Skeletal muscle satellite cell (primary cell): Measurements from ENCODE around the gene SLC38A6.

Experiments used
- H3K27me3 ChIP-seq: 2 replicates; pipeline ENCODE4 v1.7.0; 2013; ENCODE audit warnings: low read length; ENCODE audit not compliant: control insufficient read depth, insufficient read depth
- H3K36me3 ChIP-seq: 2 replicates; pipeline ENCODE4 v1.7.0; 2013; ENCODE audit warnings: mild to moderate bottlenecking, control low read depth, low read length; ENCODE audit not compliant: insufficient read depth
- H3K4me1 ChIP-seq: 2 replicates; pipeline ENCODE4 v1.7.0; 2013; ENCODE audit warnings: low read length; ENCODE audit not compliant: control insufficient read depth, insufficient read depth
- H3K4me2 ChIP-seq: 2 replicates; pipeline ENCODE4 v1.7.0; 2013; ENCODE audit warnings: mild to moderate bottlenecking, low read length
- H3K4me3 ChIP-seq: 2 replicates; pipeline ENCODE4 v1.7.0; 2013; ENCODE audit warnings: low read length
- H3K9ac ChIP-seq: 2 replicates; pipeline ENCODE4 v1.7.0; 2013; ENCODE audit warnings: mild to moderate bottlenecking, low read depth, low read length, moderate library complexity
- H3K9me3 ChIP-seq: replicated peaks from 2 replicates; pipeline ENCODE4 v1.7.0; 2013; ENCODE audit warnings: mild to moderate bottlenecking, control low read depth, low read length

Gene SLC38A6

DNA sequence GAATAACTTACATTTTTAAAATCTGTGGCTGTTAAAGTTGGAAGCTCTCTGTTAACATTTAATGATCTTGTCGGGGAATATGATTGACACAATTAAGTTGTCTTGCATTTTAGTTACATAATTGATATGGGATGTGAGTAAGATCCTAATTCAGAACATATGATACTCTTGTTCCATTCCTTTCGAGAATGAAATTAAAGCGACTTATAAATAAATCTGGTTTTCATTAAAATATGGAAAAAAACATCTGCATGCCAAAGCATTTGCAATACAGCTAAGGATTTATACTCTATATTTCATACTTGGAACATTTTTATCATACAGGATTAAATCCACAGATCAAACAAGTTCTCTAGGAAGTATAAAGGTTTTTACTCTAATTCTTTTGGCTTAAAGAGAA lies 52.0 kb downstream of the SLC38A6 start:
- Histone ChIP-seq H3K27me3 (no peaks in the 10 kb centered on the region), H3K4me3 (no peak overlapping the region), H3K4me1 (peaks cover 24% of the 10 kb centered on the region), H3K9ac (peak overlapping the region; percentile 22), H3K4me2 (no peak overlapping the region), H3K36me3 (no peaks in the 10 kb centered on the region), H3K9me3 (no peaks in the 10 kb centered on the region)

DNA sequence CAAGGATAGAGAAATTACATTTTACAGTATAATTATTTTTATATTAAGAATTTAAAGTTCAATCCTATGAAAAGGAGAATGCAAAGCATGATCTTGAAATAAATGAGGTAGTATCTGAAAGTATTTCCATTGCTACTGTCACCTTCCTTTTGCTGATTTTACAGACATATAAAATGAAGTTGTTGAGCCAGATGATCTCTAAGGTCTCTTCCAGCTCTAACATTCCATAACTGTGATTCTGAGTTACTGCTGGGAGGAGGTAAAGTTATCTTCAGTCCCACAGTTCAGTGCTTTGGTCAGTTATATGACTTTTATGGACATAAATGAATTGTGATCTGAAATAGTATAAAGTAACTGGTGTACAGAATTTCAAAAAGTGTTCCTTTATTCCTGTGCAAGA lies 52.8 kb downstream of the SLC38A6 start:
- Histone ChIP-seq H3K4me1 (peaks cover 24% of the 10 kb centered on the region), H3K27me3 (no peaks in the 10 kb centered on the region), H3K4me3 (no peak overlapping the region), H3K9ac (peak overlapping the region; percentile 22), H3K4me2 (peak overlapping the region; percentile 62), H3K36me3 (no peaks in the 10 kb centered on the region), H3K9me3 (no peaks in the 10 kb centered on the region)

DNA sequence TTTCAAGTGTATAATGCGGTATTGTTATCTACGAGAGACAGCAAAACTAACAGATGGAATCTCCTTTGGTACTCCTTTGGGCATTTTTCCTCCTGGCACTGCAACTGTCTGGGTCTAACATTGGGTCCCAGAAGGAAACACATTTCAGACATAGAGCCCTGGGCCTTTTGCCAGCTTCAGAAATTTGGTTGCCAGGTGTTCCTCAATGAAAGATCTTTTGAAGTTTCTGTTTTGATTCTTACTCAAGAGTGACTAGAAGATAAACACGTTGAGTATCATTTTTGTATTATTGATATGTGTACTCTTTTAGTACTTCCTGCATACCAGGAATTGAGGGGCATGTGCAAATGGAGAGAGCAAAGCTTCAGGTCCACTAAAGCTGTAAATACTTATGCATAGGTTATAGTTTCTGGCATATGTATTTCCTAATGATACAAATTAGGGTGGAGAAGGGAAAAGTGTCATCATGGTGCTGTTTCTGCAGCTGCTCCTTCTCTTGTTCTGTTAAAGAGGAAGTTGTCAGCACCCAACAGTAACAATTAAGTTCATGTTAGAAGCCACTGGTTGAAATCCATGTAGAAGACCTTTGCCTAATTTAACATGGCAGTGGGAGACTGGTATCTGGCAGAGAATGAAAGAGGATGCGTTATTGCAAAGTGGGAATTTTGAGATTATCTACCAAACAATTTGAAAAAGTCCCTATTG lies 53.5 kb downstream of the SLC38A6 start:
- Histone ChIP-seq H3K9me3 (no peaks in the 10 kb centered on the region), H3K4me1 (peaks cover 24% of the 10 kb centered on the region), H3K27me3 (no peaks in the 10 kb centered on the region), H3K4me2 (peak overlapping the region; percentile 62), H3K4me3 (no peak overlapping the region), H3K9ac (peak overlapping the region; percentile 22), H3K36me3 (no peaks in the 10 kb centered on the region)

DNA sequence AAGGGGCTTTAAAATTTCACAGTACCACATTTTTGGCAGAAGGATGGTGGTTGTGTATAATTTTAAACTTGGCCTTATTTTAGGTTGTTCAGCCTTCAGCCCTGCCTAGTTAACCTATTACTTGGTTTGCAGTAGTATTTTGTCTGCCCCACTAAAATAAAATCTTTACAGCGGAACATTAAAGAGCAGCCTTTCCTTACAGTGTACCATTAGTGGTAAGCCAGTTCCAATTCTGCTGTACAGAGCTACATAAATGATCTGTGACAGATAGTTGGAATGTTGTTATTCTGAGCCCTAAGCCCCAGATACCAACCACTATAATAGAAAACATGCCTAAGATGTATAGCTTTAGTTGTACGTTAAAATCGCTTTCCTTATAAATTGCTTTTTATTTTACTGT lies 56.2 kb downstream of the SLC38A6 start:
- no peak overlapping the region for H3K4me3 ChIP-seq
- H3K4me1 ChIP-seq = peaks cover 24% of the 10 kb centered on the region
- no peaks in the 10 kb centered on the region for H3K27me3 ChIP-seq
- no peaks in the 10 kb centered on the region for H3K36me3 ChIP-seq
- no peak overlapping the region for H3K9ac ChIP-seq
- H3K4me2 ChIP-seq = no peak overlapping the region
- H3K9me3 ChIP-seq = no peaks in the 10 kb centered on the region

DNA sequence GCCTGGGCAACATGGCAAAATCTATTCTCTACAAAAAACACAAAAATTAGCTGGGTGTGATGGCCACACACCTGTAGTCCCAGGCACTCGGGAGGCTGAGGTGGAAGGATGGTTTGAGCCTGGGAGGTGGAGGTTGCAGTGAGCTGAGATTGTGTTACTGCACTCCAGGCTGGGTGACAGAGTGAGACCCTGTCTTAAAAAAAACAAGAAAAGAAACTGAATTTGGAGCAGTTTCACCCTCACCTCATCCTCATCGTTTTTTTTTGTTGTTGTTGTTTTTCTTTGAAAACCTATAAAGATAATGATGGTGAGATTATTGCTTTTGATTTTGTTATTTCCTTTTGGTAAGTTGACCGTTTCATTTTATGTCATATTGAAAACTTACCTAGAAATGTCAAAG lies 60.7 kb downstream of the SLC38A6 start:
- no peak overlapping the region for H3K4me3 ChIP-seq
- no peaks in the 10 kb centered on the region for H3K4me1 ChIP-seq
- H3K36me3 ChIP-seq = peaks cover 8% of the 10 kb centered on the region
- H3K27me3 ChIP-seq = no peaks in the 10 kb centered on the region
- no peak overlapping the region for H3K9ac ChIP-seq
- no peaks in the 10 kb centered on the region for H3K9me3 ChIP-seq
- no peak overlapping the region for H3K4me2 ChIP-seq

DNA sequence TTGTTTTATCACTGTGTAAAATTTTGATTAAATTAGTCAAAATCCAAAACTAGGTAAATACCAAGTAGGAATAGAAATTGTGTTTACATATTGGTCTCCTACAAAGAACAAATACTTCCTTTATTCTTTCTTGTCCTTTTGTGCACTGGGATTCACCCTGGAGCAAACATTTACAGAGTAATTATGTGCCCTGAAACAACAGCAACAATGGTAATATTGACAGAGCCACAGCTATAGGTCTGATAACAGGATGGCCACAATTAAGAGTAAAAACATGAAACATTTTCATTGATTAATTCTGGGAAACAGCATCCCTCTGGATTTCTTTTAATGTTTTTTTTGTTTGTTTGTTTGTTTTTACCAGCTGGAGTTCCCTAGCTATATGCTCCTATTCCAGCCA lies 61.2 kb downstream of the SLC38A6 start:
- Histone ChIP-seq H3K9ac (no peak overlapping the region), H3K9me3 (no peaks in the 10 kb centered on the region), H3K4me3 (no peak overlapping the region), H3K27me3 (no peaks in the 10 kb centered on the region), H3K36me3 (peaks cover 8% of the 10 kb centered on the region), H3K4me2 (no peak overlapping the region), H3K4me1 (no peaks in the 10 kb centered on the region)

DNA sequence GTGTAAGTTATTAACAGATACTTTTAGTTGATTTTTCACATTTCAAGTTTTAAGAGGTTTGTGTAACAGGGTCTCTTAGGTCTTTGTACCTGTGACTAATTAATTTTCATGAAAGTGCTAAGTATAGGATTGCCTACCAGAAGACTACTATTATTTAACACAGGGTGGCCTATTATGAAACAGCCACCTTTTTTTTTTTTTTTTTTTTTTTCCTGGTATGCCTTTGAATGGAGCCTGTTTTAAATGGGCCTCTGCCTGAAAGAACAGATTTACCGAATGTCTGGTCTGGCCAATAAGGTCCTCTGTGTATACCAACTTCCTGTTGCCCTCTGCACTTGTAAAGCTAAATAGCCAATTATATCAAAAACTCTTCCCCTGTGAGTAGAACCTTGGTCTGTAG lies 62.5 kb downstream of the SLC38A6 start:
- H3K27me3 ChIP-seq = no peaks in the 10 kb centered on the region
- no peaks in the 10 kb centered on the region for H3K4me1 ChIP-seq
- peaks cover 11% of the 10 kb centered on the region for H3K36me3 ChIP-seq
- no peak overlapping the region for H3K9ac ChIP-seq
- H3K4me3 ChIP-seq = no peak overlapping the region
- H3K4me2 ChIP-seq = no peak overlapping the region
- H3K9me3 ChIP-seq = no peaks in the 10 kb centered on the region

DNA sequence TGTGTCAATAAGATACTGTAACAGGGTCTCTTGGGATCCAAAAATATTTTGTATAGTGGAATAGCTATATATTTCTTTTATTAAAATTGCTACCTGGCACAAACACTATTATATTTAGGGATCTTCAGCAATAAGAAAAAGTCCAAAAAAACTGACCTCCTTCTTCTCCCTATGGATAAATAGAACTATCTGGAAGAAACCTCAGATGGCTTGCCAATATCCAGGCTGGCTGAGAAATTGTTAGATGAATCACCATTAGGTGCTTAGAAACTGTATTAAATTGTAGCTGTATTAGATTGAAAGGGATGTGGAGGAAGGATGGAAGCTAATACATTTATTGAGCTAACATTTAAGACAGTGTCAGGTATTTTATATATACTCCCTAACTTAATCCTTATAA lies 66.0 kb downstream of the SLC38A6 start:
- Histone ChIP-seq H3K4me2 (no peak overlapping the region), H3K4me3 (no peak overlapping the region)

DNA sequence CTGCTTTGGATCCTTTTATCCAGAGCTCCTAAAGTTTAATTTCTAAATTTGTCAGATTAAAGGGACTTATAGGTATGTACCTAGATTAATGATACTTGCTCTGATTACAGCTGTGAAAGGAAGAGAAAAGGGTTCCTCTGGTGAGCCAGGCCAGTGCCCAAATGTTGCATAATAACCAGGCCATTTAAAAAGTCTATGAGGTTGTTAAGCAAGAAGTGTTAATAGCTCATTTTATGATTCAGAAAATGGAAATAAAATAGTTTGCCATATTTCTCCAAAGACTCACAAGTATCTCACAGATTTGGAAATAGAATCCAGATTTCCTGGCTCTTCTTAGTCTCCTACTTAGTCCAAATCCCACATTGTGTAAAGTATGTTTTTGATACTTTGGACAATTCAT lies 67.6 kb downstream of the SLC38A6 start:
- Histone ChIP-seq H3K9ac (no peak overlapping the region), H3K4me3 (no peak overlapping the region), H3K36me3 (peaks cover 36% of the 10 kb centered on the region), H3K4me1 (no peaks in the 10 kb centered on the region), H3K9me3 (no peaks in the 10 kb centered on the region), H3K4me2 (no peak overlapping the region), H3K27me3 (no peaks in the 10 kb centered on the region)

More for the DNA sequence above, 66.0 kb downstream of the SLC38A6 start:
- Histone ChIP-seq H3K9ac (no peak overlapping the region), H3K27me3 (no peaks in the 10 kb centered on the region), H3K36me3 (peaks cover 23% of the 10 kb centered on the region), H3K9me3 (no peaks in the 10 kb centered on the region), H3K4me1 (no peaks in the 10 kb centered on the region)

DNA sequence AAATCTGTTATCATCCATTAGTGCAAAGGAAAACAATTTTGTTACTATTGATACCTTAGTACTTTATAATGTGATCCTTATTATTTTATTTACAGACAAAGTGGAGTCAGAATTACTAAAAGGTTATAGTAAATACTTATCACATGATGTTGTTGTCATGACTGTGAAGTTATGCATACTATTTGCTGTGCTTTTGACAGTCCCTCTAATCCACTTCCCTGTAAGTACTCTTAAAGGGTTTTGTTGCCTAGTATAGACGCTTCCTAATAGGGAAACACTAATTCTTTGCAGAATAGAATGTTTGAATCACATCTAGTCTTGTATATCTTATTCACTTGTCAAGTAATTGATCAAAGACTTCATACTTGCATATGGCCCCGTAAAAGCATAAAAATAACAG lies 69.4 kb downstream of the SLC38A6 start:
- no peak overlapping the region for H3K4me2 ChIP-seq
- no peaks in the 10 kb centered on the region for H3K27me3 ChIP-seq
- H3K9ac ChIP-seq = no peak overlapping the region
- no peaks in the 10 kb centered on the region for H3K9me3 ChIP-seq
- H3K4me3 ChIP-seq = no peak overlapping the region
- peaks cover 36% of the 10 kb centered on the region for H3K36me3 ChIP-seq
- no peaks in the 10 kb centered on the region for H3K4me1 ChIP-seq

DNA sequence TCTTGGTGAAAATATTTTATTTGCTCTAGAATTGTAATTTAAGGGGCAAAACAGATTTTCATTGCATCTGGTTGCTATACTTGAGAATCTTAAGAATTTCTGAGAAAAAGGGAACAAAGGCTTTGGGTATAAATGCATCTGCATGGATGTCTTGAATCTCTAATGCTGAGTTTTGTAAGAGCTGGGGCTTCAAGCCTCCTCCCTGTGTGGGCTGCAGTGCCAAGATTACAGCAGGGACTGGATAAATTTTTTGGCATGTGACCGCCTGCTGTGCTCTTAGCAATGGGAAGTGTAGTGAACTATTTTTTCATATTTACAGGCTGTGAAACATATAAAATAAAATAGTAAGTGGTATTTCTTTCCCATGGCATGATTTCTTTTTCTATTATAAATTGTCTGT lies 70.0 kb downstream of the SLC38A6 start:
- no peak overlapping the region for H3K9ac ChIP-seq

DNA sequence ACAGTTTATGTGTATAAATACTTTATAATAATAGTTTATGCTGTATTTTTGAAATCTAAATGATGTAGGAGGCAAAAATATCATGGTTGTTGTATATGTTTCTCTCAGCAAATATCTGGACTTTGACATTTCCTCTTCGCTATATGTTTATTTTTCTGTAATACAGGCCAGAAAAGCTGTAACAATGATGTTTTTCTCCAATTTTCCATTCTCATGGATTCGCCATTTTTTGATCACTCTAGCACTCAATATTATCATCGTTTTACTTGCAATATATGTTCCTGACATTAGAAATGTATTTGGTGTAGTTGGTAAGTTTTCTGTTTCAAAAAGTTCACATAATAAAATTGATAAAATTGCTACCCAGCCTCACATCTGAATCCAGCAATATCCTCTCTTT lies 70.6 kb downstream of the SLC38A6 start:
- H3K4me2 ChIP-seq = no peak overlapping the region
- H3K36me3 ChIP-seq = peaks cover 28% of the 10 kb centered on the region
- no peaks in the 10 kb centered on the region for H3K27me3 ChIP-seq
- H3K4me1 ChIP-seq = no peaks in the 10 kb centered on the region
- H3K9me3 ChIP-seq = no peaks in the 10 kb centered on the region
- H3K9ac ChIP-seq = no peak overlapping the region
- H3K4me3 ChIP-seq = no peak overlapping the region

More for the DNA sequence above, 70.0 kb downstream of the SLC38A6 start:
- Histone ChIP-seq H3K36me3 (peaks cover 33% of the 10 kb centered on the region), H3K27me3 (no peaks in the 10 kb centered on the region), H3K4me2 (no peak overlapping the region), H3K4me1 (no peaks in the 10 kb centered on the region), H3K4me3 (no peak overlapping the region), H3K9me3 (no peaks in the 10 kb centered on the region)
